Heart right ventricle (tissue), 16 donors: ENCODE measurements around the gene GNAL. TPM values are rescaled to one million over a fixed set of nuclear protein-coding genes. Genes with fewer than 3 reads are reported as not detected.
A peak's percentile ranks its signal among the peaks of the same experiment; 100 is the strongest.
"Not testable (repeated sequence)": the region's sequence is repeated elsewhere in the genome, so short reads cannot be mapped to it uniquely, and the experiment has no call there.

Experiments used
- ATAC-seq, 8 donors: fragments of 200-7000 bp; cut with Tn5 transposase; one replicate each; pipeline ENCODE4 v1.9.1; 2020; ENCODE audit warnings: mild to moderate bottlenecking in 8 of 8, moderate library complexity in 8 of 8, moderate number of reproducible peaks in 1 of 8
- DNase-seq, 2 donors: peaks; one replicate each; pipeline ENCODE4 v3.0.0-alpha.2; 2020
- H3K27ac ChIP-seq, 10 donors: fragments of 200-600 bp; sonication (generic) in 2 of 10; one replicate each; pipeline versions ENCODE4 v1.5.0 to v1.8.0; 2020 to 2022; ENCODE audit warnings: mild to moderate bottlenecking in 3 of 10
- H3K27me3 ChIP-seq, 7 donors: fragments of 200-600 bp; one replicate each; pipeline ENCODE4 v1.8.0; 2021 to 2022; ENCODE audit warnings: mild to moderate bottlenecking in 2 of 7
- H3K36me3 ChIP-seq, 9 donors: fragments of 200-600 bp; sonication (generic) in 1 of 9; one replicate each; pipeline versions ENCODE4 v1.5.0 to v1.8.0; 2020 to 2022; ENCODE audit warnings: mild to moderate bottlenecking in 2 of 9
- H3K4me1 ChIP-seq, 9 donors: fragments of 200-600 bp; sonication (generic) in 1 of 9; one replicate each; pipeline versions ENCODE4 v1.5.0 to v1.8.0; 2020 to 2022; ENCODE audit warnings: mild to moderate bottlenecking in 4 of 9
- H3K4me3 ChIP-seq, 10 donors: fragments of 200-600 bp; sonication (generic) in 2 of 10; one replicate each; pipeline versions ENCODE4 v1.5.0 to v1.8.0; 2020 to 2022; ENCODE audit warnings: mild to moderate bottlenecking in 7 of 10, moderate library complexity in 2 of 10
- H3K9me3 ChIP-seq, 11 donors: fragments of 200-600 bp in 10 of 11; sonication (generic) in 2 of 11; one replicate each; pipeline versions ENCODE4 v1.5.0 to v1.8.0; 2013 to 2022; ENCODE audit warnings: mild to moderate bottlenecking in 2 of 11, control low read depth in 1 of 11, moderate library complexity in 1 of 11
- CTCF ChIP-seq, 9 donors: fragments of 200-600 bp; sonication (generic) in 2 of 9; IDR thresholded peaks; one replicate each; pipeline versions ENCODE4 v1.5.0 to v1.8.0; 2021 to 2022; ENCODE audit warnings: antibody characterized with exemption in 9 of 9, mild to moderate bottlenecking in 5 of 9, moderate library complexity in 1 of 9
- WGBS, 2 donors: extraction: QIAGEN DNeasy Blood & Tissue Kit; methylation state at CpG; one replicate each; pipeline ENCODE4 v1.1.7; 2013; ENCODE audit warnings: inconsistent platforms in 1 of 2; 5-methylcytosine and 5-hydroxymethylcytosine counted together
- intact Hi-C, 10 donors: fragments of 100-400 bp; cut with DNase I; formaldehyde crosslinking; loops; one replicate each; pipeline versions ENCODE4 v1.11.1 to v1.14.2; 2022
- polyA plus RNA-seq, 2 donors: library from polyadenylated mRNA; stranded (reverse); fragments of 200-250 nt; gene quantifications; one replicate each; pipeline ENCODE4 v1.2.3, GENCODE V29; 2013
- total RNA-seq, 10 donors: library from RNA; stranded (reverse); fragmentation: NEBNext Ultra II Directional in 3 of 10; extraction: Animal tissue kit (Norgen Biotek cat#: 25700) in 3 of 10; gene quantifications; one replicate each; pipeline versions ENCODE4 v1.2.1 to v1.2.4, GENCODE V29; 2021 to 2023
- donor health status: Arrhythmogenic right ventricular cardiomyopathy.
- donor health status: ischemic (EF 13 %, LVEDD 7.1; RV severe dilation, severe dysfunction).
- donor health status: healthy with polysubstance abuse.
- donor health status: DM: no; HTN: yes; CAD: no.
- donor health status: DM: no; HTN: no; CAD: no.
- donor health status: ischemic (EF 25% LVEDD 6.9; RV normal size, moderate dysfunction).
- donor health status: ischemic (EF 25% LVEDD 5.7; RV mildly dilated, moderate dysfunction).
- donor health status: healthy.
- donor health status: DM: yes; HTN: yes; CAD: no.
- donor health status: Ischemic cardiomyopathy.
- donor health status: ischemic (EF 35%, LVEDD 5.7; RV mildly dilated, moderate dysfunction).
- donor health status: nonischemic (EF 11% LVEDD 7.7; RV severe dilation, severe dysfunction).
- donor health status: DM: yes; HTN: yes; CAD: no.
- donor health status: PGD.
- donor health status: ischemic (EF 29% LVEDD 5.4; RV normal size, mild dysfunction).
- donor health status: nonischemic (EF 23%, LVEDD 6.1; RV moderate dilation, normal function).

The GNAL gene
- total and polyA plus RNA-seq, 12 donors = 0.42 to 6.9 (median 1.6) TPM

- intact Hi-C loops = loop anchor here in 7 of 10 donors (1.0 to 10.0 kb wide), 8 partner anchors 38 to 72 kb away; partner anchors contain the start of genes CHMP1B (in 4 of the 7) and IMPA2 (in 1 of the 7)
- Histone ChIP-seq H3K4me1 (peaks cover 0 to 37% (median 26%) of the 10 kb centered on the region in 9 donors), H3K27me3 (no peaks in the 10 kb centered on the region), H3K36me3 (peaks cover 0 to 28% (median 0%) of the 10 kb centered on the region in 9 donors), H3K27ac (peak within 1 kb of the TSS; percentile 92 to 100 (median 100)), H3K9me3 (no peaks in the 10 kb centered on the region), H3K4me3 (peak within 1 kb of the TSS; percentile 49 to 97 (median 86))
- no peak for TF ChIP-seq CTCF (IDR thresholded peaks at IDR 0.05)
- 0 to 1% methylated on average over 95 to 106 of the region's 106 CpGs for WGBS, 2 donors
- ATAC-seq (peak; percentile 93 to 98 (median 97)), DNase-seq (peak; percentile 89 to 92)
These were observed 219.4 kb downstream of the GNAL start, which contains the start of gene MPPE1 for GRCh38 chr18:11908182-11909060. Gene MPPE1 (minus strand): TSS chr18:11908317. CDS start chr18:11897264, 11,053 bp downstream.

- no peak for TF ChIP-seq CTCF (IDR thresholded peaks at IDR 0.05)
- Histone ChIP-seq H3K36me3 (peaks cover 0 to 23% (median 0%) of the 10 kb centered on the region in 9 donors), H3K4me1 (peaks cover 0 to 37% (median 26%) of the 10 kb centered on the region in 9 donors), H3K27me3 (no peaks in the 10 kb centered on the region), H3K4me3 (peak overlapping the region; percentile 49 to 97 (median 86)), H3K9me3 (no peaks in the 10 kb centered on the region), H3K27ac (peak overlapping the region; percentile 92 to 100 (median 100))
- peak in 1 of 8 donors; percentile 50 for ATAC-seq
- intact Hi-C loops = loop anchor here in 7 of 10 donors (2.0 to 10.0 kb wide), 7 partner anchors 38 to 72 kb away; partner anchors contain the start of genes CHMP1B (in 4 of the 7) and IMPA2 (in 1 of the 7)
- WGBS, 2 donors = 5 to 6% methylated on average over 13 of the region's 13 CpGs
- no peak for DNase-seq
These were observed 220.0 kb downstream of the GNAL start for GRCh38 chr18:11909061-11909455.

GRCh38 chr18:11909591-11910026 is 220.5 kb downstream of the GNAL start:
- Histone ChIP-seq H3K4me1 (peaks cover 0 to 37% (median 26%) of the 10 kb centered on the region in 9 donors), H3K27ac (peak overlapping the region; percentile 92 to 100 (median 100)), H3K27me3 (no peaks in the 10 kb centered on the region), H3K9me3 (no peaks in the 10 kb centered on the region), H3K36me3 (peaks cover 0 to 18% (median 0%) of the 10 kb centered on the region in 9 donors), H3K4me3 (peak overlapping the region in 6 of 10 donors; percentile 79 to 97 (median 88))
- peak in 1 of 8 donors; percentile 29 for ATAC-seq
- no peak for DNase-seq
- intact Hi-C loops = loop anchor here in 7 of 10 donors (2.0 to 10.0 kb wide), 7 partner anchors 37 to 71 kb away; partner anchors contain the start of genes CHMP1B (in 4 of the 7) and IMPA2 (in 1 of the 7)
- WGBS, 2 donors = 42 to 54% methylated on average over 2 of the region's 2 CpGs
- TF ChIP-seq CTCF (IDR thresholded peaks at IDR 0.05) = no peak

GRCh38 chr18:11916880-11917279 is 227.8 kb downstream of the GNAL start:
- intact Hi-C loops, DNase-seq, H3K4me3 ChIP-seq, H3K4me1 ChIP-seq, H3K36me3 ChIP-seq, H3K9me3 ChIP-seq, H3K27me3 ChIP-seq: not testable (repeated sequence)
- peak overlapping the region in 1 of 10 donors; percentile 31 for H3K27ac ChIP-seq
- peak; percentile 12 to 82 (median 64) for ATAC-seq
- 34 to 62% methylated on average over 4 of the region's 4 CpGs for WGBS, 2 donors

GRCh38 chr18:11919522-11919921 is 230.5 kb downstream of the GNAL start:
- 80 to 85% methylated on average over 5 of the region's 5 CpGs for WGBS, 2 donors
- H3K9me3 ChIP-seq, ATAC-seq, H3K4me3 ChIP-seq, H3K36me3 ChIP-seq, DNase-seq, H3K4me1 ChIP-seq, intact Hi-C loops, H3K27ac ChIP-seq, H3K27me3 ChIP-seq: not testable (repeated sequence)
